Lower leg skin (tissue), 4 donors: ENCODE data around the gene AMIGO3. TPM values are rescaled to one million over a fixed set of nuclear protein-coding genes. Genes with fewer than 3 reads are reported as not detected.
"Not testable (repeated sequence)": the region's sequence is repeated elsewhere in the genome, so short reads cannot be mapped to it uniquely, and the experiment has no call there.

Source experiments
- DNase-seq, 2 donors: peaks; one replicate each; pipeline ENCODE4 v3.0.0-alpha.2; 2019; ENCODE audit warnings: low spot score in 2 of 2
- H3K4me3 ChIP-seq: fragments of 200-600 bp; sonication (generic); 2 replicates; pipeline ENCODE4 v1.5.1; 2017; ENCODE audit warnings: mild to moderate bottlenecking, low read depth; ENCODE audit not compliant: poor library complexity, severe bottlenecking
- CTCF ChIP-seq, 3 donors: fragments of 450-650 bp; IDR thresholded peaks; one replicate each; pipeline ENCODE4 v1.5.1; 2016; ENCODE audit warnings: antibody characterized with exemption in 3 of 3, mild to moderate bottlenecking in 3 of 3, moderate library complexity in 2 of 3
- POLR2A ChIP-seq, 2 donors: fragments of 450-650 bp; IDR thresholded peaks; one replicate each; pipeline ENCODE4 v1.6.1; 2016 to 2017; ENCODE audit warnings: antibody characterized with exemption in 2 of 2, mild to moderate bottlenecking in 1 of 2, moderate library complexity in 1 of 2
- WGBS, 2 donors: methylation state at CpG; one replicate each; pipeline ENCODE4 v1.1.5; 2018; 5-methylcytosine and 5-hydroxymethylcytosine counted together
- intact Hi-C: fragments of 100-400 bp; cut with DNase I; formaldehyde crosslinking; loops from one replicate; pipeline ENCODE4 v1.15.0; 2023; ENCODE audit warnings: low total_unique reads
- total RNA-seq, 4 donors: library from RNA; depleted of rRNA; stranded (reverse); fragments of >200 nt; gene quantifications; one replicate each; pipeline ENCODE4 v1.1.0, GENCODE V29; 2016

Gene AMIGO3
- total RNA-seq, 4 donors from 2014 or later = 1.0 to 3.7 (median 3.1) TPM

DNA sequence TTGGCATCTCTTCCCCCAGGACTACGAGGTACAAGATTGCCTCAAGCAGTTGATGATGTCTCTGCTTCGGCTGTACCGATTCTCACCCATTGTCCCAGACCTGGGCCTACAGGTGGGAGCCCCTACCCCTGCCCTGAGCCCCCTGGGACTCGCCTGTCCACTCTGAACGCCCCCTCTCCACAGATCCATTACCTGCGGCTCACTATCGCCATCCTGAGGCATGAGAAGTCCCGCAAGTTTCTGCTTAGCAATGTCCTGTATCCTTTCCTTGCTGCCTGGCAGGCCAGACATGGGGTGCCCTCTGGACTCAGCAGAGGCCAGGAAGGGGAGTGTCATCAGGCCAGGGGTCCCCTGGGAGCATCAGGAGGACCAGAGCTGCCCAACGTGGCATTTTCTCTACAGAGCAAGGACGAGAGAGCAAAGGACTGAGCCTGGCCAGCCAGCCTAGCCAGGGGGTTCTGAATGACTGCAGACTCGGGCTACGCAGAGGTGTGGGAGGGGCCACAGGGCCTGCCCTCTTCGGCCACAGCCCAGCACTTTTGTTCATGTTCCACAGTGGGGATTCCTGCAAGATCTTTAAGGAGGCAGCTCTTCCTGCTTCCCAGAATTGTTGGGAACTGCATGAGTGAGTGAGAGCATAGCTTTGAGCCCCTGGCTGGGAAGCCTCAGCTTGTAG is 18.9 kb downstream of the AMIGO3 start:
- no peak for DNase-seq
- 76 to 82% methylated on average over 13 of the region's 13 CpGs for WGBS, 2 donors
- no peak for TF ChIP-seq CTCF (IDR thresholded peaks at IDR 0.05)
- TF ChIP-seq POLR2A (IDR thresholded peaks at IDR 0.05) = no peak
- intact Hi-C loops = loop anchor here (5.0 kb wide), 1 partner anchor 137 kb away; no protein-coding TSS in a partner anchor
- no peak overlapping the region for H3K4me3 ChIP-seq

GRCh38 chr3:49700014-49700413 is 19.5 kb downstream of the AMIGO3 start:
- WGBS, 2 donors = 78 to 79% methylated on average over 6 to 8 of the region's 8 CpGs
- TF ChIP-seq POLR2A (IDR thresholded peaks at IDR 0.05) = no peak
- TF ChIP-seq CTCF (IDR thresholded peaks at IDR 0.05) = no peak
- DNase-seq = no peak
- intact Hi-C loops = loop anchor here (5.0 kb wide), 1 partner anchor 137 kb away; no protein-coding TSS in a partner anchor
- no peak overlapping the region for H3K4me3 ChIP-seq

GRCh38 chr3:49699281-49699979 is 20.1 kb downstream of the AMIGO3 start:
- 84 to 87% methylated on average over 15 to 16 of the region's 16 CpGs for WGBS, 2 donors
- TF ChIP-seq POLR2A (IDR thresholded peaks at IDR 0.05) = no peak
- TF ChIP-seq CTCF (IDR thresholded peaks at IDR 0.05) = no peak
- H3K4me3 ChIP-seq = no peak overlapping the region
- no peak for DNase-seq
- intact Hi-C loops = no loop called here

DNA sequence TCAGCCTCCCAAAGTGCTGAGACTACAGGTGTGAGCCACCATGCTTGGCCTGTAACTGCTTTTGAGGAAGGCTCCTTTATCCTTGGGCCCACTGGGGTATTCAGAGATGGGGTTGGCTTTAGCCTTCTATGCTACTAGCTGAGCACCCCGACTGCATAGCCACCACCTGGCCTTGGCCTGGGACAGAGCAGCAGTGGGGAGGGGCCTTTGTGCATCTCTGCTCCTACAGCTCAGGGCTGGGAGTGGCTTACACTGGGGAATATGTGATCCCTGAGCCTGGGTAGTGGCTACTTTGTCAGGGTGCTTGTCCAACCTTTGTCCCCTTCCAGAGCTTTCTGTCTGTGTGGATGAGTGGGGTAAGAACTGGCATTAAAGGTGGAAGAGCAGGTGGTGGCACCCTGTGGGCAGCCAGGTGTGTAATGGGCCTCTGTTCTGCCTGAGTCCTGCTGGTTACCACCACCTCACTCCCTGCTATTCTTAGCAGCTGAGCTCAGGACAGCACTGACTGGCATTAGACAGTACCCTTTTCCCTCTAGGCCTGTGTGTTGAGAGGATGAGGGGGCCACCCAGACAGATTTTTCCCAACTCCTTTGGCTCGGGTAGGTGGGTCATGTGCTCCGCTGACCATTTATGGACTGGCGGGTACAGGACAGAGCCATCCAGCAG is 24.0 kb downstream of the AMIGO3 start:
- intact Hi-C loops, H3K4me3 ChIP-seq, DNase-seq: not testable (repeated sequence)
- 89% methylated on average over 3 to 4 of the region's 4 CpGs for WGBS, 2 donors

- WGBS, 2 donors = 66 to 74% methylated on average over 6 of the region's 6 CpGs
- intact Hi-C loops, DNase-seq, H3K4me3 ChIP-seq: not testable (repeated sequence)
Measured at GRCh38 chr3:49694409-49695070, 24.9 kb downstream of the AMIGO3 start.

GRCh38 chr3:49691481-49691880 is 28.0 kb downstream of the AMIGO3 start:
- DNase-seq, intact Hi-C loops, H3K4me3 ChIP-seq: not testable (repeated sequence)
- WGBS, 2 donors = 74 to 100% methylated on average over 3 of the region's 3 CpGs

- H3K4me3 ChIP-seq, intact Hi-C loops, DNase-seq: not testable (repeated sequence)
- 89 to 90% methylated on average over 2 to 3 of the region's 3 CpGs for WGBS, 2 donors
Measured at GRCh38 chr3:49690856-49691255, 28.6 kb downstream of the AMIGO3 start.

- 9% methylated on average over 16 of the region's 16 CpGs for WGBS, 2 donors
- peak overlapping the region; percentile 87 for H3K4me3 ChIP-seq
- DNase-seq, intact Hi-C loops: not testable (repeated sequence)
Measured at GRCh38 chr3:49689908-49690624, 29.4 kb downstream of the AMIGO3 start.
